NCI-H460 (cell line): Measurements from ENCODE around the gene COL20A1. TPM values are rescaled to one million over a fixed set of nuclear protein-coding genes. Genes with fewer than 3 reads are reported as not detected.
"Not testable (repeated sequence)": the region's sequence is repeated elsewhere in the genome, so short reads cannot be mapped to it uniquely, and the experiment has no call there.

ENCODE experiments used
- DNase-seq: peaks from one replicate; pipeline ENCODE4 v3.0.0-alpha.2; 2016; ENCODE audit warnings: low read depth; ENCODE audit errors: extremely low read depth
- total RNA-seq: library from RNA; depleted of rRNA; stranded (reverse); fragments of >200 nt; shearing (Covaris generic); gene quantifications from 2 replicates; pipeline ENCODE4 v1.2.3, GENCODE V29; 2014

The COL20A1 gene
- total RNA-seq, 1 experiment from 2014 or later = 0.10 TPM

- no peak for DNase-seq
These were observed 36.5 kb downstream of the COL20A1 start for GRCh38 chr20:63329331-63330083.

- DNase-seq = no peak
These were observed 37.2 kb downstream of the COL20A1 start for GRCh38 chr20:63330084-63330760.

- no peak for DNase-seq
These were observed 38.0 kb downstream of the COL20A1 start for GRCh38 chr20:63330940-63331339.

DNA sequence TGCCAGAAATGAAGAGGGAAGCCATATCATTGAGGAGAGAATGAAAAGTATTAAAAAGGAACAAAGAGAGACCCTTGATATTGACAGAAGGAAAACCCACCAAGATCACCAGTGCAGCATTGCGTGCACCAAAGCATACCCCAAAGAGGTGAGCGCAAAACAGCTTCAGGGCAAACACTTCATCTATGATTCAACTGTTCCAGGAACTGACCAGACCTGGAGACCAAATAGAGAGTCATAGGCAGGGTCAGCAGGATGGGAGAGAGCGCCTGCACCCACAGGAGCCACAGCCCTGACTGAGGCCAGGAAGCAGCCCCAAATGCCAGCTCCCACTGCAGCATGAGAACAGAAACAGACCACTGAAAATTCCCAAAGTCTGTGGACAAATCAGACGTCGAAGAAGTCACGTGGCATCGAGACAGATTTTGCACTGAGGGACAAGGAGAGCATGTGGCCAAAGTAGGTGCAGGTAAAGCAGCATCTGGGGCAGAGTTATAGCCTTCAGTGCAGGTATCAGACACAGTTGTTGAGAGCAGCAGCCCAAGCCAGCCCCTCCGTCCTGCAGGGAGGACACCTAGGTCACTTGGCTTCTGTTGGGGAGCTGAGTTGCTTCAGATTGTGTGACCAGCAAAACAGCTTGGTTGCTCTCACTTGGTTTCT is 38.9 kb downstream of the COL20A1 start:
- DNase-seq = no peak

GRCh38 chr20:63332488-63333240 is 39.7 kb downstream of the COL20A1 start:
- DNase-seq = no peak

GRCh38 chr20:63333241-63333836 is 40.4 kb downstream of the COL20A1 start:
- no peak for DNase-seq

- no peak for DNase-seq
These were observed 41.4 kb downstream of the COL20A1 start for GRCh38 chr20:63334356-63334755.

DNA sequence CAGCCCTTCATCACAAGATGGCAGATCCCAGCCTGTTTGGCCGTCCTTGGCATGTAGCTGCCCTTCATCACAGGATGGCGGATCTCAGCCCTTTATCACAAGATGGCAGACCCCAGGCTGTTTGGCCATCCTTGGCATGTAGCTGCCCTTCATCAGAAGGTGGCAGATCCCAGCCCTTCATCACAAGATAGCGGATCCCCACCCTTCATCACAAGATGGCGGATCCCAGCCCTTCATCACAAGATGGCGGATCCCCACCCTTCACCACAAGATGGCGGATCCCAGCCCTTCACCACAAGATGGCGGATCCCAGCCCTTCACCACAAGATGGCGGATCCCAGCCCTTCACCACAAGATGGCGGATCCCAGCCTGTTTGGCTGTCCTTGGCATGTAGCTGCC is 42.1 kb downstream of the COL20A1 start:
- not testable (repeated sequence) for DNase-seq

- no peak for DNase-seq
These were observed 42.7 kb downstream of the COL20A1 start for GRCh38 chr20:63335711-63336110.

DNA sequence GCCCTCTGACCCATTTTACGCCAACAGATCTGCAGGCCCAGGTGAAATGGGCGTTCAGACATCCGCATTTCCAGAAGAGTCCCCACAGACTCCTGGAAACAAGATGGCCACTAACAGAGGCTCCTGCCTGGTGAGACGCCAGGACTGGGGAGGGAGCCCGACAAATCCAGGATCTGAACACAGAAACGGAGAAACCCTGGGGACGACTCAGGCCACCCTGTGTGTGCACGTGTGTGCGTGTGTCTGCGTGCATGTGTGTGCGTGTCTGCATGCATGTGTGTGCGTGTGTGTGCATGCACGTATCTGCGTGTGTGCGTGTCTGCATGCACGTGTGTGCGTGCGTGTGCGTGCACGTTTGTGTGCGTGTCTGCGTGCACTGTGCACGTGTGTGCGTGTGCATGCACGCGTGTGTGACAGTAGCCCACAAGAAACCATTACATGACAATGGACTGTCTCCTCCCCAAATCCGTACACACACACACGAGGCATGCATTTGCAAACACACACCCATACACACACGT is 43.3 kb downstream of the COL20A1 start:
- no peak for DNase-seq

DNA sequence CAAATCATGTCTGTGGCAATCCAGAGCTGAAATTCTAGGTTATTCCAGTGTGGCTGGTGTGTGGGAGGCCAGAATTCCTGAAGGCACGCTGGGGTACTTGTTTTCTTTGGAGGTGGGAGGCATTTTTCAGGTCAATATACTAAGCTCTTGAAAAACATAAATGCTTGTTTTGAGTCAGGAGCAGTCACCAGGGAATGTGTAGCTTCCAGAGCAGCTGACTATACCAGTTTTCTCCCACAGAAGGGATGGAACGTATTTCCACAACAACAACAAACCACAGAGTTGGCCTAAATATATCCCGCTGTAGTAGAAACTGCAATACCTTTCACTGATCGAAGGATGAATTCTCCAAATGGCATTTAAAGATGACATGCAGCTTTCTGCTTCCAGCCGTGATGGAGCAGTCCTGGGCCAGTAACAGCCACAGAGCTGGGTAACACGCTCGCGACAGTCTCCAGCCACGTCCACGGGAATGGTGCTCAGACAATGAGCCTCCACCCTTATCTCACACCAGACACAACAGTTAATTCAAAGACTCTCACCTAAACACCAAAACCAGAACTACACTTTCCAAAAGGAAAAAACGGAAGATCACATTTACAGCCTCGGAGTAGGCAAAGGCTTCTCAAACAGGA is 44.9 kb downstream of the COL20A1 start:
- no peak for DNase-seq

DNA sequence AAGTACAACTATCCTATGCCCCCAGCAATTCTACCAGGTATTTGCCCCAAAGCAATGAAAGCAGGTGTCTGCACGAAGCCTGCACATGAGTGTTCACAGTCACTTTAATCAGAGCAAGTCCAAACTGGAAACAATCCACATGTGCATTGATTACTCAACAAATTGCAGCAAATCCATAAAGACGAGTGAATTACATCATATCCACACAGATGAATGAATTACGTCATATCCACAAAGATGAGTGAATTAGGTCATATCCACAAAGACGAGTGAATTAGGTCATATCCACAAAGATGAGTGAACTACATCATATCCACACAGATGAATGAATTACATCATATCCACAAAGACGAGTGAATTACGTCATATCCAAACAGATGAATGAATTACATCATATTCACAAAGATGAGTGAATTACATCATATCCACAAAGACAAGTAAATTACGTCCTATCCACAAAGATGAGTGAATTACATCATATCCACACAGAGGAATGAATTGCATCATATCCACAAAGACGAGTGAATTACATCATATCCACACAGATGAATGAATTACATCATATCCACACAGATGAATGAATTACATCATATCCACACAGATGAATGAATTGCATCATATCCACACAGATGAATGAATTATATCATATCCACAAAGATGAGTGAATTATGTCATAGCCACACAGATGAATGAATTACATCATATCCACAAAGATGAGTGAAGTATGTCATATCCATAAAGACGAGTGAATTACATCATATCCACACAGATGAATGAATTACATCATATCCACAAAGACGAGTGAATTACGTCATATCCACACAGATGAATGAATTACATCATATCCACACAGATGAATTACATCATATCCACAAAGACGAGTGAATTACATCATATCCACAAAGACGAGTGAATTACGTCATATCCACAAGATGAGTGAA is 46.4 kb downstream of the COL20A1 start:
- not testable (repeated sequence) for DNase-seq

DNA sequence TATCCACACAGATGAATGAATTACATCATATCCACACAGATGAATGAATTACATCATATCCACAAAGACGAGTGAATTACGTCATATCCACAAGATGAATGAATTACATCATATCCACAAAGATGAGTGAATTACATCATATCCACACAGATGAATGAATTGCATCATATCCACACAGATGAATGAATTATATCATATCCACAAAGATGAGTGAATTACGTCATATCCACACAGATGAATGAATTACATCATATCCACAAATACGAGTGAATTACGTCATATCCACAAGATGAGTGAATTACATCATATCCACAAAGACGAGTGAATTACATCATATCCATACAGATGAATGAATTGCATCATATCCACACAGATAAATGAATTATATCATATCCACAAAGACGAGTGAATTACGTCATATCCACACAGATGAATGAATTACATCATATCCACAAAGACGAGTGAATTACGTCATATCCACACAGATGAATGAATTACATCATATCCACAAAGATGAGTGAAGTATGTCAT is 47.2 kb downstream of the COL20A1 start:
- DNase-seq = not testable (repeated sequence)

DNA sequence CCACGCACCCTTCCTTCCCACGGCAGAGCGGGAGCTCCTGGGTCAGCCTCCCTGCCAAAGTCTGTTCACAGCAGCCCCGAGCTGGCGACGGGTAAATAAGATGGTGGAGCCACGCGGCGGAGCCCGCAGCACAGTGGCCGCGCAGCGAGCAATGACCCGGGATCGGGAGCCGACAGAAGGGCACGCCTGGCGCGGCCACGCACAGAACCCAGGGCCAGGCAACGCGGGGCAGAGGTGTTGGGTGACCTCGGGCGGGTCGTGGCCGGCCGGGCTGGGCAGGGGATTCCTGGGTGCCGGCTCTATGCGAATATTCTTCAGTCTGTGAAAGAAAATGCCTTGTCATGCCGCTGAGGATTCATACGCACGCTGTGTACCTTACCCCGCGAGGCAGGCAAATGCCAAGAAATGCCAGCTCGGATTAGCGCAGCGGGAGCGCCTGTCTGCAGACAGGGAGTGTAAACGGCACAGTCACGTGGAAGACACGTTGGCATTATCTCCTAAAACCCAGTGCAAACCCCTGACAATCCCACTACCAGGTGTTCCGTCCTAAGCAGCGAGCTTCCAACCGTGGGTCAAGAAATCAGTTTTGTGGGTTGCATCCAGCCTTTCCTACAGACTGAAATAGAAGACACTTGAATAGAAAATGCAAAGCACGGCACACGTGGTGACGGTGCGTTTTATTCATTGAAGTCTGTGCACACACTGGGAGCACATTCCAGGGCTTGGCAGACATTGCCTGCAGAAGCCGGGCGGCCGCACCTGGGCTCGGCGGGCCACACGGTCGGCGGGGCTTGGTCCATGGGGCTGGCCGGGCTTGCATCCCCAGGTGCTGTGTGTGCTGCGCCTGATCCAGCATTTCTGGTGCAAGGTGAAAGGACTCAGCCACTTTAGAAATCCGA is 49.8 kb downstream of the COL20A1 start:
- no peak for DNase-seq

- no peak for DNase-seq
These were observed 50.8 kb downstream of the COL20A1 start for GRCh38 chr20:63343460-63344445.

DNA sequence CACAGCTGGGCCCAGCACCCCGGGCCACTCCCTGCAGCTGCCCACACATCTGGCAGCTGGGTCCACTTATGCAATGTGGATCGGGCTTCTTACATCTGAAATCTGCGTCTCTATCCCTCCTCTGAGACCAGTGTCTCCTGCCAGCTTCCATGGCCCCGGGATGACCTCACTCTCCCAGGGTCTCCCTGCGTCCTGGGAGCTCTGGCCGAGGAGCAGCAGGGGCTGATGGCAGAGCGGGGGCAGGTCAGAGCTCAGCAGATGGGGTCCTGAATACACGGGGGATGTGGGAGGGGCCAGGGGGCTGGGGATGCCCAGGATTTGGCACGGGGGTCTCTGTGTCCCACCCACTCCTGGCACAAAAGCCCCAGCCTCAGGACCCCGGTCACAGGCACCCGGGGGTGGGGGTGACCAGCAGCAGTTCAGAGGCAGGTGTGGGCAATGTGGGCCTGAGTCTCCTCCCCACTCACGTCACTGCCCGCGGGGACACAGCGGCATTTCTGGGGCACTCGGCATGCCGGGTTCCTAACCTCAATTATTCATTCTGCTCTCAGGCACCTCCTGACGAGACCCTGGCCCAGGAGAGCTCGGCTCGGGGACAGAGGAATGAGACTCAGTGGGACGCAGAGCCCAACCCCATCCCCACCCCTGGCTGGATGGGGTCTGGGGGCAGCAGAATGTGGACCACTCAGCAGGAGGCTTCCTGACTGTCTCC is 51.8 kb downstream of the COL20A1 start:
- DNase-seq = no peak
